ENCODE data around the gene ABTB2.
A peak's percentile ranks its signal among the peaks of the same experiment; 100 is the strongest.
"Not testable (repeated sequence)": the region's sequence is repeated elsewhere in the genome, so short reads cannot be mapped to it uniquely, and the experiment has no call there.

ABTB2 gene
- total RNA-seq: 2.9 to 10.9 (median 6.0) reads per million in 4 donors

GRCh38 chr11:34357701-34358257 is at the start of gene ABTB2:
ABTB2 (minus strand) TSS chr11:34358010.
- peak; percentile 92 to 96 (median 94) for DNase-seq

GRCh38 chr11:34407121-34407813 is 49.5 kb upstream of the ABTB2 start:
- no peak for DNase-seq

GRCh38 chr11:34406413-34406812 is 48.6 kb upstream of the ABTB2 start:
- DNase-seq: no peak

- DNase-seq: peak in 1 of 5 donors; percentile 24
Measured at GRCh38 chr11:34405079-34405858, 47.5 kb upstream of the ABTB2 start.

GRCh38 chr11:34404280-34404679 is 46.5 kb upstream of the ABTB2 start:
- no peak for DNase-seq

- no peak for DNase-seq
Measured at GRCh38 chr11:34403431-34403830, 45.6 kb upstream of the ABTB2 start.

GRCh38 chr11:34397811-34398210 is 40.0 kb upstream of the ABTB2 start:
- no peak for DNase-seq

- DNase-seq: no peak
Measured at GRCh38 chr11:34397120-34397519, 39.3 kb upstream of the ABTB2 start.

- DNase-seq: no peak
Measured at GRCh38 chr11:34395916-34396550, 38.2 kb upstream of the ABTB2 start.

- no peak for DNase-seq
Measured at GRCh38 chr11:34394771-34395300, 37.0 kb upstream of the ABTB2 start.

- no peak for DNase-seq
Measured at GRCh38 chr11:34387653-34388052, 29.8 kb upstream of the ABTB2 start.

GRCh38 chr11:34386356-34386755 is 28.5 kb upstream of the ABTB2 start:
- DNase-seq: not testable (repeated sequence)

GRCh38 chr11:34382532-34383276 is 24.9 kb upstream of the ABTB2 start:
- no peak for DNase-seq

- DNase-seq: no peak
Measured at GRCh38 chr11:34381775-34382174, 24.0 kb upstream of the ABTB2 start.

- DNase-seq: no peak
Measured at GRCh38 chr11:34380696-34381095, 22.9 kb upstream of the ABTB2 start.

GRCh38 chr11:34379539-34379938 is 21.7 kb upstream of the ABTB2 start:
- DNase-seq: no peak

GRCh38 chr11:34379079-34379478 is 21.3 kb upstream of the ABTB2 start:
- DNase-seq: no peak

GRCh38 chr11:34373727-34374126 is 15.9 kb upstream of the ABTB2 start:
- no peak for DNase-seq

- DNase-seq: no peak
Measured at GRCh38 chr11:34366522-34366921, 8.7 kb upstream of the ABTB2 start.

GRCh38 chr11:34364102-34364501 is 6.3 kb upstream of the ABTB2 start:
- no peak for DNase-seq

GRCh38 chr11:34363363-34364084 is 5.7 kb upstream of the ABTB2 start:
- no peak for DNase-seq

GRCh38 chr11:34360046-34360445 is 2.2 kb upstream of the ABTB2 start:
- DNase-seq: no peak

Measured in T-helper 1 cell (primary cell).